Panc1 (cell line): ENCODE results near the gene C3orf22. TPM values are rescaled to one million over a fixed set of nuclear protein-coding genes. Genes with fewer than 3 reads are reported as not detected.

Experiments used
- ATAC-seq: fragments of 200-7000 bp; cut with Tn5 transposase; 2 replicates; pipeline ENCODE4 v1.9.1; 2020; ENCODE audit warnings: mild to moderate bottlenecking, moderate library complexity
- BruUV-seq: library from RNA; stranded (reverse); fragments of 400-500 nt; replicated peaks from 2 replicates; lab custom pipeline; 2021; lab: Mats Ljungman, UMichigan
- CTCF ChIA-PET: fragments of 300-600 bp; sonication (Branson Sonifier 250); formaldehyde crosslinking; loops from one replicate; lab custom pipeline; 2022; ENCODE audit warnings: antibody characterized with exemption; lab: Charles Lee
- POLR2A ChIA-PET: fragments of 300-600 bp; sonication (Branson Sonifier 250); formaldehyde crosslinking; loops from one replicate; lab custom pipeline; 2022; ENCODE audit warnings: antibody characterized with exemption; lab: Charles Lee
- DNase-seq: peaks from one replicate; pipeline ENCODE4 v3.0.0-alpha.2; 2010; ENCODE audit warnings: low read depth, low spot score
- H3K27ac ChIP-seq: 2 replicates; pipeline ENCODE4 v1.5.1; 2011; ENCODE audit warnings: mild to moderate bottlenecking, low read length, inconsistent platforms
- H3K27me3 ChIP-seq: fragments of 200-500 bp; sonication (Bioruptor generic); 2 replicates; pipeline ENCODE4 v1.6.0; 2014; ENCODE audit warnings: low read length, inconsistent platforms; ENCODE audit not compliant: control insufficient read depth, insufficient read depth
- H3K36me3 ChIP-seq: fragments of 200-500 bp; sonication (Bioruptor generic); 2 replicates; pipeline ENCODE4 v1.5.1; 2014; ENCODE audit warnings: inconsistent platforms, mild to moderate bottlenecking, low read length, moderate library complexity; ENCODE audit not compliant: control insufficient read depth, insufficient read depth
- H3K4me1 ChIP-seq: 2 replicates; pipeline ENCODE4 v1.5.1; 2011; ENCODE audit warnings: inconsistent platforms, mild to moderate bottlenecking, low read length, moderate library complexity; ENCODE audit not compliant: control insufficient read depth, insufficient read depth
- H3K4me3 ChIP-seq, 2 experiments: 2 replicates each; pipeline ENCODE4 v1.5.1; 2011 to 2012; ENCODE audit warnings: low read depth in 2 of 2, low read length in 2 of 2, mild to moderate bottlenecking in 2 of 2, inconsistent platforms in 1 of 2, moderate library complexity in 1 of 2
- H3K9me3 ChIP-seq: fragments of 200-500 bp; sonication (Bioruptor generic); 2 replicates; pipeline ENCODE4 v1.5.1; 2014; ENCODE audit warnings: low read depth, mild to moderate bottlenecking, inconsistent platforms, low read length, moderate library complexity; ENCODE audit not compliant: control insufficient read depth, insufficient read depth
- CTCF ChIP-seq: fragments of 450-650 bp; IDR thresholded peaks from 2 replicates; pipeline ENCODE4 v1.5.1; 2017; ENCODE audit warnings: mild to moderate bottlenecking
- POLR2AphosphoS5 ChIP-seq: IDR thresholded peaks from 2 replicates; pipeline ENCODE4 v1.6.1; 2012; ENCODE audit warnings: mild to moderate bottlenecking, low read depth, low read length, moderate library complexity
- REST ChIP-seq, 2 experiments: IDR thresholded peaks; 2 replicates each; pipeline ENCODE4 v1.6.1; 2011 to 2012; ENCODE audit warnings: low read depth in 2 of 2, control low read depth in 1 of 2, low read length in 1 of 2, mild to moderate bottlenecking in 1 of 2, moderate library complexity in 1 of 2; ENCODE audit not compliant: insufficient read depth in 1 of 2
- SIN3A ChIP-seq: IDR thresholded peaks from 2 replicates; pipeline ENCODE4 v1.6.1; 2012; ENCODE audit warnings: low read depth, mild to moderate bottlenecking, low read length, moderate library complexity, borderline replicate concordance; ENCODE audit not compliant: insufficient read depth
- TCF7L2 ChIP-seq: IDR thresholded peaks from 2 replicates; pipeline ENCODE4 v1.6.1; 2011; ENCODE audit warnings: mild to moderate bottlenecking, low read depth, low read length, inconsistent platforms
- in situ Hi-C: cut with HindIII; loops from 2 replicates; pipeline ENCODE4 v1.10.0; 2016; ENCODE audit warnings: low sequenced_read_pairs, low pct_unique_long_range_greater_than_20kb
- intact Hi-C: fragments of 100-400 bp; cut with micrococcal nuclease; formaldehyde crosslinking; loops from one replicate; pipeline ENCODE4 v1.10.0; 2022; ENCODE audit not compliant: unreplicated experiment
- total RNA-seq: library from RNA; stranded (reverse); gene quantifications from one replicate; pipeline ENCODE4 v1.2.1, GENCODE V29; 2021; ENCODE audit not compliant: unreplicated experiment

C3orf22 gene
- total RNA-seq, 1 experiment from 2014 or later, result not detected

GRCh38 chr3:126540951-126541627 lies 17.6 kb downstream of the C3orf22 start:
- CTCF ChIA-PET, result no interaction called here
- ATAC-seq, result no peak

GRCh38 chr3:126540342-126540849 lies 18.3 kb downstream of the C3orf22 start:
- H3K9me3 ChIP-seq, result no peaks in the 10 kb centered on the region
- H3K27me3 ChIP-seq, result 0 out of 2 replicates have a peak, but pooled peaks cover under 1% of the 10 kb centered on the region
- ATAC-seq (peak; percentile 32; the same call in 1 of the 2 replicates), DNase-seq (peak; percentile 57)
- POLR2A ChIA-PET, result no interaction called here
- no peak overlapping the region for H3K27ac ChIP-seq
- CTCF ChIA-PET, result no interaction called here
- TF ChIP-seq REST (IDR thresholded peaks at IDR 0.05; ENCODE audit: insufficient read depth in 1 of 2, low read depth in 2 of 2, low read length in 1 of 2) (no peak), CTCF (no peak), TCF7L2 (no peak), SIN3A (no peak), POLR2AphosphoS5 (no peak)
- BruUV-seq, result no TSS peak
- no peak overlapping the region for H3K4me3 ChIP-seq
- no peaks in the 10 kb centered on the region for H3K36me3 ChIP-seq
- intact Hi-C loops, result no loop called here
- in situ Hi-C loops, result no loop called here
- H3K4me1 ChIP-seq, result peaks cover 6% of the 10 kb centered on the region; the same call in 1 of the 2 replicates

More at GRCh38 chr3:126540951-126541627, 17.6 kb downstream of the C3orf22 start:
- DNase-seq, result no peak
- H3K36me3 ChIP-seq, result no peaks in the 10 kb centered on the region
- TF ChIP-seq POLR2AphosphoS5 (no peak), SIN3A (no peak), CTCF (no peak), REST (IDR thresholded peaks at IDR 0.05; ENCODE audit: insufficient read depth in 1 of 2, low read depth in 2 of 2, low read length in 1 of 2) (no peak), TCF7L2 (no peak)
- in situ Hi-C loops, result no loop called here
- H3K27ac ChIP-seq, result no peak overlapping the region
- no peaks in the 10 kb centered on the region for H3K27me3 ChIP-seq
- intact Hi-C loops, result no loop called here
- POLR2A ChIA-PET, result no interaction called here
- no TSS peak for BruUV-seq
- H3K4me3 ChIP-seq, result no peak overlapping the region
- H3K9me3 ChIP-seq, result no peaks in the 10 kb centered on the region
- H3K4me1 ChIP-seq, result peaks cover 6% of the 10 kb centered on the region; the same call in 1 of the 2 replicates
